SH-SY5Y (cell line): Measurements from ENCODE around the gene DLGAP1.

Experiments used
- GATA2 ChIP-seq: IDR thresholded peaks from 2 replicates; pipeline ENCODE4 v1.6.1; 2011; ENCODE audit warnings: mild to moderate bottlenecking, low read depth, low read length
- GATA3 ChIP-seq: IDR thresholded peaks from 2 replicates; pipeline ENCODE4 v1.6.1; 2011; ENCODE audit warnings: low read depth, mild to moderate bottlenecking, low read length, moderate library complexity

DNA sequence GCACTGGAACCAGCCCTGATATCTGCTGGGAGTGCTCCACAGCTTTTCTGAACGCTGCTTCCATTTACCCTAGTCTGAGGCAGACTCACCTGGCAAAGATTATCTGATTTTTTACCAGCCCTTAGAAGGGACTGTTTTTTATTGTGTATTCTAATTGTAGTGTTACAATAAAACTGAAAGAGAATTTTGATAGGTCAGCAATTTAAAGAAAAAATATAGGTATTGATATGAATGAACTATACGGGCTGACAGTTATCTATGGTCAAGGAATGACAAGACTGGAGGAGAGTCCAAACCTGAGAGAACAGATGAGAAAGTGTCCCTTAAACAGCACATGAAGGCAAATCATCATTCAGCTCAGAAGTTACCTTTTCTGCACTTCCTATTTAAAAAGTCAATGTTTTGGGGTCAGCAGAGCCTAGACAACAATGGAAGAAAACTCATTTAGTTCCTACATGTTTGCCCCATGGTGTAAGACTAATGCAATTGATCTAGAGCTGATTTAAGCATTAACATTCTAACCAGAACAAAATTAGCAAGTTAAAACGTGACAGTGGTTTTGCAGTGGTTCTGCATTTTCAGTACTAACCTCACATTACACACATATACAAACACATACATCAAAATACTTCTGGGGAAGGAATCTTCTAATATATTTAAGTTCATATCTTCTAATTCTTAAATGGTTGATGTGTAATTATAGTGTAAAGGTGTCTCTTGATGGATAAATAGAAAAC is 504.3 kb downstream of the DLGAP1 start:
- TF ChIP-seq GATA2 (no peak), GATA3 (no peak)
